NB4 (cell line): ENCODE data around the gene PPP2R5C.

Experiments
- DNase-seq: peaks from one replicate; pipeline ENCODE4 v3.0.0; 2010; ENCODE audit warnings: low read depth
- H3K4me3 ChIP-seq: one replicate; pipeline ENCODE4 v1.5.1; 2011; ENCODE audit warnings: mild to moderate bottlenecking, low read depth, low read length, moderate library complexity
- MYC ChIP-seq: IDR thresholded peaks from 2 replicates; pipeline ENCODE4 v1.6.1; 2011; ENCODE audit warnings: low read depth, low read length
- POLR2A ChIP-seq: IDR thresholded peaks from 2 replicates; pipeline ENCODE4 v1.6.1; 2011; ENCODE audit warnings: mild to moderate bottlenecking; ENCODE audit not compliant: insufficient read length; ENCODE audit errors: extremely low read depth
- TF ChIP-seq, protein P1 (sequence below): IDR thresholded peaks from one replicate; pipeline ENCODE4 v1.5.1; 2012; ENCODE audit warnings: low read depth, low read length
- TF ChIP-seq, protein P2 (sequence below): IDR thresholded peaks from 2 replicates; pipeline ENCODE4 v1.6.1; 2011; ENCODE audit warnings: low read depth, low read length

The PPP2R5C gene

DNA sequence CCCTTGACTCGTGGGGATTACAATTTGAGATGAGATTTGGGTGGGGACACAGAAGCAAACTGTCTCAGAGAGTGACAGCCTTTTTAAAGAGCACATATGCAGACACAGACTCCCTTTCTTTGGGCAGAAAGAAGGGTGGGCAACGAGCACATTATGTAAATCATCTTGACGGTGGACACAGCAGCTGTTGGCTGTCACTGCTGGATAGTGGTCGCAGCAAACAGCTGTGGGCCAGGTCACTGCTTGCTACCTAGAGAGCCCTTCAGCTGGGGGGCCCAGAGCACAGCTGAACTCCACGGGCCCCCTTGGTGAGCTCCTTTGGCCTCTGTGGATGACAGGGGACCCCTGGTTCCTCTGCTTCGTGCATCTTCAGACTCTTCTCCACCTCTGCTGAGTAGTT lies 23.1 kb downstream of the PPP2R5C start:
- no peak for DNase-seq
- TF ChIP-seq POLR2A (no peak), MYC (no peak)
- TF ChIP-seq, protein P1, sequence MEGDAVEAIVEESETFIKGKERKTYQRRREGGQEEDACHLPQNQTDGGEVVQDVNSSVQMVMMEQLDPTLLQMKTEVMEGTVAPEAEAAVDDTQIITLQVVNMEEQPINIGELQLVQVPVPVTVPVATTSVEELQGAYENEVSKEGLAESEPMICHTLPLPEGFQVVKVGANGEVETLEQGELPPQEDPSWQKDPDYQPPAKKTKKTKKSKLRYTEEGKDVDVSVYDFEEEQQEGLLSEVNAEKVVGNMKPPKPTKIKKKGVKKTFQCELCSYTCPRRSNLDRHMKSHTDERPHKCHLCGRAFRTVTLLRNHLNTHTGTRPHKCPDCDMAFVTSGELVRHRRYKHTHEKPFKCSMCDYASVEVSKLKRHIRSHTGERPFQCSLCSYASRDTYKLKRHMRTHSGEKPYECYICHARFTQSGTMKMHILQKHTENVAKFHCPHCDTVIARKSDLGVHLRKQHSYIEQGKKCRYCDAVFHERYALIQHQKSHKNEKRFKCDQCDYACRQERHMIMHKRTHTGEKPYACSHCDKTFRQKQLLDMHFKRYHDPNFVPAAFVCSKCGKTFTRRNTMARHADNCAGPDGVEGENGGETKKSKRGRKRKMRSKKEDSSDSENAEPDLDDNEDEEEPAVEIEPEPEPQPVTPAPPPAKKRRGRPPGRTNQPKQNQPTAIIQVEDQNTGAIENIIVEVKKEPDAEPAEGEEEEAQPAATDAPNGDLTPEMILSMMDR = no peak
- TF ChIP-seq, protein P2, sequence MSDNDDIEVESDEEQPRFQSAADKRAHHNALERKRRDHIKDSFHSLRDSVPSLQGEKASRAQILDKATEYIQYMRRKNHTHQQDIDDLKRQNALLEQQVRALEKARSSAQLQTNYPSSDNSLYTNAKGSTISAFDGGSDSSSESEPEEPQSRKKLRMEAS = no peak
- H3K4me3 ChIP-seq = no peak overlapping the region

DNA sequence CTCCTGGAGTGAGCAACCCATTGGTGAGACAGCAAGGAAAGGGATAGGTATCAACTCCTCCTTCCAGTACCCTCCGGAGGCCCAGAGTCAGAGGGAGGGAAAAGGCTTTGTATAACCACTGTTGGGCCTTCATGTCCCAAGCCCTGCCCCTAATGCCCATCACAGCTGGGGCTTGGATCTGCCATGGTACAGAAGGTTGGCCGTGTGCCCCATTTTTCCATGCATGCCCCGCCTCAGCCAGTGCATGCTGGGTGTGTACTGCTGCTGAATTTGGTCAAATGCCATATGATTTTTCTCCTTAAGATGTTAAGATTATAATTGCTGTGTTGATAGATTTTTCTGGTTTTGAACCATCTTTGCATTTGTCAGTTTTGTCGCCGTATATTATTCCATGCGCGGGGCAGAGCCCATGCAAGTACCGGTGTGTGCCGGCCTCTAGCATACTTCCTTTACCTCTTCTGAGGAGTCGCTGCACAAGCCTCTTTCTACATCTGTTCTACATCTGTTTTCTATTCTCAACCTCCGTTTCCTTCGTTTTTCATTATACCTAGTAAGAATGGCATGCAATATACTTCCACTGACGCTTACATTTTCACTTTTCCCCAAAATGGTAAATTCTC lies 26.6 kb downstream of the PPP2R5C start:
- no peak for DNase-seq
- H3K4me3 ChIP-seq = no peak overlapping the region
- TF ChIP-seq POLR2A (no peak), MYC (no peak)
- TF ChIP-seq, protein P1 = no peak
- TF ChIP-seq, protein P2 = no peak

DNA sequence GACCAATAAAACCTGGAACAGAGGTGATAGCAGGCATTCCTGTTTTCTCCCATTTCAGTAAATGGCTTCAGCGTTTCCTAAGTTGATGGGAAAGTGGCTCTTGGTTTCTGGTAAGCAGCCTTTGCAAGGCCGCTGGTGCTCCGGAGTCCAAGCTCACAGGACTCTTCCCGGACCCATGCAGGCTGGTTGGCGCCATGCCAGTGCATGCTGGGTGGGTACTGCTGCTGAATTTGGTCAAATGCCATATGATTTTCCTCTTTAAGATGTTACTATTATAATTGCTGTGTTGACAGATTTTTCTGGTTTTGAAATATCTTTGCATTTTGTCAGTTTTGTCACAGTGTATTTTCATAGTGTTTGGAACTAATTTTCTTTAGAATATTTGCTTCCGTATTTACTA lies 27.7 kb downstream of the PPP2R5C start:
- DNase-seq = no peak
- TF ChIP-seq POLR2A = no peak
- TF ChIP-seq, protein P2 = no peak
- TF ChIP-seq, protein P1 = no peak
- H3K4me3 ChIP-seq = no peak overlapping the region

DNA sequence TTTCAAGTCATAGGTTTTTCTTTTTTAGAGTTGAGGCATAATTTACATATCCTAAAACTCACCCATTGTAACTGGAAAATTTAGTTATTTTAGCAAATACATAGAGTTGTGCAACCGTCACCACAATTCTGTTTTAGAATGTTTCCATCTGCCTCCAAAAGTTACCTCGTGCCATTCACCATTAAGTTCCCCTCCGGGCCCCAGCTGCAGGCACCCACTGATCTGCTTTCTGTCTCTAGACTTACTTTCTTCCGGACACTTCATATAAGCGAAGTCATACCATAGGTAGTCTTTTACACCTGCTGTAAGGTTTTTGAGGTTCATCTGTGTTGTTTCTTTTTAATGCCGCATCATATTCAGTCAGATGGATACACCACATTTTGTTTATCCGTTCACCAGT lies 28.7 kb downstream of the PPP2R5C start:
- no peak overlapping the region for H3K4me3 ChIP-seq
- TF ChIP-seq MYC = no peak
- TF ChIP-seq, protein P2 = no peak
- TF ChIP-seq, protein P1 = no peak
- peak; percentile 15 for DNase-seq

DNA sequence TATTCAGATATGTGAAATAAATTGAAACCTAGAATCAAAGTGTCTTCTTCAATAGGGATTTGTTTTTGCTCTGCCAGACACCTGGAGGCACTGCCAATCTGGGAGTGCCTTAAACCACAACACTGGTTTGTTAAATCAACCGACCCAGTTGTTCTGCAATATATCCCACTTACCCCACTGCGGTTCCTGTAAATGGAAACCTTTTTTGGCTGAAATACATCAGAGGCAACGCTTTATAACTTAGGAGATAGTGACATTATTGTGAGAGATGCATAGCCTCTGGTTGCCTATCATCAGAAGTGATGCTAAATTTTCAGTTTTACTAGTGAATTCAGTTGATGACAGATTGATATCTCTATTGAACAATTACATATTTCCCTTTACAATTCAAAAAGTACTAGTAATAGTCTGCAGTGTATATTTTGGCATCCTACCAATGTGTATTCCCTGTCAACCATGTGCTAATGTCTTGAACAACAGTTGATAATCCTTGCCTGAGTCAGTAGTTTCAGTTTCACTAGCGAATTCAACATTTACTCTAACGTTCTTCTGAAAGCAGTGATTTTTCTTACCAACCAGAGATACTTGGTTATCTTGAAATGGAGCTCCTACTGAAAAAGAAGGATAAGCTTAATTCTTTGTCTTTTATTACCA lies 30.5 kb downstream of the PPP2R5C start:
- TF ChIP-seq, protein P2 = no peak
- no peak for TF ChIP-seq MYC
- TF ChIP-seq, protein P1 = no peak
- no peak for TF ChIP-seq POLR2A
- DNase-seq = no peak
- H3K4me3 ChIP-seq = no peak overlapping the region
